ENCODE data around the gene ANK2.

ANK2 gene

GRCh38 chr4:113385281-113385899, 335.9 kb downstream of the ANK2 start:
- DNase-seq (ENCODE audit: low read depth) = no peak
- TF ChIP-seq CTCF (conservative IDR thresholded peaks at IDR 0.05; ENCODE audit: low read depth, low read length) = no peak
- no peak overlapping the region for H3K4me3 ChIP-seq (ENCODE audit: low read depth, low read length)

GRCh38 chr4:113389160-113389559, 339.7 kb downstream of the ANK2 start:
- H3K4me3 ChIP-seq (ENCODE audit: low read depth, low read length) = no peak overlapping the region
- DNase-seq (ENCODE audit: low read depth) = no peak
- TF ChIP-seq CTCF (conservative IDR thresholded peaks at IDR 0.05; ENCODE audit: low read depth, low read length) = no peak

GRCh38 chr4:113390850-113391249, 341.4 kb downstream of the ANK2 start:
- no peak for DNase-seq (ENCODE audit: low read depth)
- no peak for TF ChIP-seq CTCF (conservative IDR thresholded peaks at IDR 0.05; ENCODE audit: low read depth, low read length)
- H3K4me3 ChIP-seq (ENCODE audit: low read depth, low read length) = no peak overlapping the region

GRCh38 chr4:113394108-113394729, 344.8 kb downstream of the ANK2 start:
- no peak overlapping the region for H3K4me3 ChIP-seq (ENCODE audit: low read depth, low read length)
- no peak for TF ChIP-seq CTCF (conservative IDR thresholded peaks at IDR 0.05; ENCODE audit: low read depth, low read length)
- no peak for DNase-seq (ENCODE audit: low read depth)

DNA sequence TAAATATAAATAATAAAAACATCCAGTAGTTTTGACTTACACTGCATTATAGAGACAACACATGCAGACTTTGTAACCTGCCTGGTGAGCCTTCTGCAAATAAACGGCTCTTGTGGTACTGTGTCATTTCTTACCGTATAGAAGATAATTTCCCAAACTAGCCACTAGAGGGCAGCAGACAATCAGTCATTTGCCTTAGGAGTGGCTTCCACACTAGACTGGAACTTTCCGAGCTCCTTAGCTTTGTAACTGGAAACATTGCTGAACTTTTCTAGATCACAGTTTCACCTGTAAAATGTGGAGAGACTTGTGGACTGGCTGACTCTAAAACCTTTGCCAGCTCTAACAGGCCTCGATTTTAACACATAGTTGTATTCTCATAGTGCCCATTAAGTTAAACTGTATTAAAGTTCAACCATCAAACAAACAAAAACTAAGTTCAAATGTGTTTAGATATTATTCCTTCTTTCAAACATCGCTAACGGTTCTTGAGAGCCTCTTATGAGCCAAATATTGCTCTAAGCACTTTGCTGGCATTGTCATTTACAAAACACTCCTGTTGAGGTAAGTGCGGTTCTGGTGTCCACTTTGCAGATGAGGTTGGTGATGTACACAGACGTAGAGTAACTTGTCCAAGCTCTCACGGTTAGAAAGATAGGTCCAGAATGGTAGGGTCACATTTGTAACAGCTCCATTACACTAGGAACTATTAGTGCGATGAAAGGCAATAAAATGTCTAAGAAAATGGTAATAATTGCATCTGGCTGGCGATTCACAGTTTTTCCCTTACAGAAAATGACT, 345.5 kb downstream of the ANK2 start:
- H3K4me3 ChIP-seq (ENCODE audit: low read depth, low read length) = no peak overlapping the region
- TF ChIP-seq CTCF (conservative IDR thresholded peaks at IDR 0.05; ENCODE audit: low read depth, low read length) = peak; percentile 79
- peak; percentile 93 for DNase-seq (ENCODE audit: low read depth)

DNA sequence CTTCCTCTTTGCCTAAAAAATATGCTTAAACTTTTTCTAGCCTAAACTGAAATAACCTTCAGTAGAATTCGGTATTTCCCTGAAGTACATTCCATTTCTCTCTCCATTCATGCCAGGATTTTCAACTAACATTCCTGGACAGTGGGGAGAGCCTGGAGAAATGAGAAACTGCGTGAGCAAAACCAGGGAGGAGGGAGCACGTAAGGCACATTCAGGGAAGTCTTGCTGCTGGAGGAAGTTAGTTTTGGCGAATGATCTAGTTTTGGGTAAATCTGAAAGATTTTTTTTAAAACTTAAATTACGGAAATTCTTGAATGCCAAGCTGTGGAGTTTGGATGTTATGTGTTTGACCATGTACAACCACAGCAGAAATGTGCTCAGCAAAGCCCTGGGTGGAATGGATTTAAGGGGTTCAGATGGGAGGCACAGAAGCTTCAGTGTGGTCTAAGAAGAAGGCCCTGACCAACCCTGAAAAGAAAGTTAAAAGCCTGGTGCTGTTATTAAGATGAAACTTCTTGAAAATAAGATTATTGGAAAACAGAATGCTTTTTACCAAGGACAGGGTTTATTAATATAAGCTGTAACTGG, 347.8 kb downstream of the ANK2 start:
- H3K4me3 ChIP-seq (ENCODE audit: low read depth, low read length) = no peak overlapping the region
- no peak for TF ChIP-seq CTCF (conservative IDR thresholded peaks at IDR 0.05; ENCODE audit: low read depth, low read length)
- peak; percentile 72 for DNase-seq (ENCODE audit: low read depth)
